Measurements from ENCODE around the gene IL17REL.

Gene IL17REL

DNA sequence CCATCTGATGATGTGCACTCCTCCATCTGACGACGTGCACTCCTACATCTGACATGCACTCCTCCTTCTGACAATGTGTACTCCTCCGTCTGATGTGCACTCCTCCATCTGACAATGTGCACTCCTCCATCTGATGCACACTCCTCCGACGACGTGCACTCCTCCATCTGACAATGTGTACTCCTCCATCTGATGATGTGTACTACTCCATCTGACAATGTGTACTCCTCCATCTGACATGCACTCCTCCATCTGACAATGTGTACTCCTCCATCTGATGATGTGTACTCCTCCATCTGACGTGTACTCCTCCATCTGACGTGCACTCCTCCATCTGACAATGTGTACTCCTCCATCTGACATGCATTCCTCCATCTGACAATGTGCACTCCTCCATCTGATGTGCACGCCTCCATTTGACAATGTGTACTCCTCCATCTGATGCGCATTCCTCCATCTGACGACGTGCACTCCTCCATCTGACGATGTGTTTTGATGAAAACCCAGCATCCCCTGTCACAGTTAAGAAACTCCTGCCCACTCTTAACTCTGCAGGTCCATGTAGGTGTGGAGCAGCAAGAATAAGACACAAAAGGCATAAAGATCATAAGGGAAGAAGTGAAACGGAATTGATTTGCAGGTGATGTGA, 9.7 kb upstream of the IL17REL start:
- DNase-seq: no peak

DNA sequence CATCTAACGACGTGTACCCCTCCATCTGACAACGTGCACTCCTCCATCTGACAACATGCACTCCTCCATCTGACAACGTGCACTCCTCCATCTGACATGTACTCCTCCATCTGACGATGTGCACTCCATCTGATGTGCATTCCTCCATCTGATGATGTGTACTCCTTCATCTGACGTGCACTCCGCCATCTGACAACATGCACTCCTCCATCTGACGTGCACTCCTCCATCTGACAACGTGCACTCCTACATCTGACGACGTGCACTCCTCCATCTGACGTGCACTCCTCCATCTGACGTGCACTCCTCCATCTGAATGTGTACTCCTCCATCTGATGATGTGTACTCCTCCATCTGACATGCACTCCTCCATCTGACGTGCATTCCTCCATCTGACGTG, 8.0 kb upstream of the IL17REL start:
- DNase-seq: no peak

DNA sequence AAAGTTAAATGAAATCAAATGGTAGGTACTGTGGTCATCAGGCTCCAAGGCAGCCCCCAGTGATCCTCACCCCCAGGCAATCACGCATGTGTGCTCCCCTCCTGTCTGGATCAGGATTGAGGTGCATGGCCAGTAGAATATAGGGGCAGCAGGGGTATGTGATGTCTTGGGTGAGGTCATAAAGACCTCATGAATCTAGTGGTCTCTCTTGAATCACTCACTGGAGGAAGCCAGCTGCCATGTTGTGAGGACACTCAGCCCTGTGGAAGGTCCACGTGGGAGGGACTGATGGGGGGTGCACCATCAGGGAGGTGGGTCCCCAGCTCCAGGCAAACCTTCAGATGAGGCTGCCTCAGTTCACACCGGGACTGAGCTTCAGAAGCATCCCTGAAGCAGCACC, 6.8 kb upstream of the IL17REL start:
- no peak for DNase-seq

DNA sequence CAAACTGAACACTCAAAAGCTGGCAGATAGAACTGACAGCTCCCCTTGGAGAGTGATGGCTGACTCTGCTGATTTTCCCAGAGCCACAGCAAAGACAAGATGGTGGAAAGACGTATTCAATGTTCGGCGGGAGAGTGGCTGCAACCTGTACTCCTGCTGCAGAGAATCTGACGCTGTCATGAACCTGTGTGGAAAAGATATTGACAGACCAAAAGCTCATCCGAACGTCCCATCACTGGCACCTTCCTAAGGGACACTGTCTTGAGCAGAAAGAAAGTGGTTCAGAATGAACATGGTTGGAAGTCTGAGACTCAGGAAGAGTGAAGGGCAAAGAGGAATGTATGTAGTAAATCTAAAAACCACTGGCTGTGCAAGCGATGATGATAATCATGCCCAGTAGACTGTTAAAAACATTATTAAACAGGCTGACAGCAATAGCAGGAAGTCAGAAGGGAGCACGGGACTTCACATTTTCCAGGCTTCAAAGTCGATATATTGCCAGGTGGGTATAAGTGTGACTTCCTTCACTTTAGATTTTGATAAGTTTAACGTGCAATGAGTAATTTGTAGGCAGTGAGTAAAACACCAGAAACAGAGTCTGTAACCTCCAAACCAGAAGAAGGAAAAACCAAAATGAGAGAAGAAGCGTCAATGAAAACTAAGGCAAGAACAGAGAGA, 6.2 kb upstream of the IL17REL start:
- no peak for DNase-seq

DNA sequence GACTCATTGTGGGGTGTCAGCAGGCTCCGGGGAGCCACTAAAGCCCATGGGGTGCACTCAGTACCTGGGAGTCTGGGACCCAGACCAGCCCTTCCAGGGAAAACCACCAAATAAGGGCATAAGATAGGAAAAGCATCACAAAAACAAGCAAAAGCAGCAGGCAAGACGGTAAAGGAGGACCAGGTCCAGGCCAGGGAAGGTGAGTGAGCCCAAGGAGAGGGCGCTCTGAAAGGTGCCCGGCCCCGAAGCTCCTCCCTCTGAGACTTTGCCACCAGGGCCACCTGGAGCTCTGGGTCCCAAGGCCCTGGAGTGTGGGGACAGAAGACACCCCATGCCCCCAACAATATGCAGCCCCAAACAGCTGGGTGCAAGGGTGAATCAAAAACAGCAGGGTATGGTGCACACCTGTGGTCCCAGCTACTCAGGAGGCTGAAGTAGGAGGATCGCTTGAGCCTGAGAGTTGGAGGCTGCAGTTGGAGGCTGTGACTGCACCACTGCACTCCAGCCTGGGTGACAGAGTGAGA, 5.2 kb upstream of the IL17REL start:
- DNase-seq: no peak

DNA sequence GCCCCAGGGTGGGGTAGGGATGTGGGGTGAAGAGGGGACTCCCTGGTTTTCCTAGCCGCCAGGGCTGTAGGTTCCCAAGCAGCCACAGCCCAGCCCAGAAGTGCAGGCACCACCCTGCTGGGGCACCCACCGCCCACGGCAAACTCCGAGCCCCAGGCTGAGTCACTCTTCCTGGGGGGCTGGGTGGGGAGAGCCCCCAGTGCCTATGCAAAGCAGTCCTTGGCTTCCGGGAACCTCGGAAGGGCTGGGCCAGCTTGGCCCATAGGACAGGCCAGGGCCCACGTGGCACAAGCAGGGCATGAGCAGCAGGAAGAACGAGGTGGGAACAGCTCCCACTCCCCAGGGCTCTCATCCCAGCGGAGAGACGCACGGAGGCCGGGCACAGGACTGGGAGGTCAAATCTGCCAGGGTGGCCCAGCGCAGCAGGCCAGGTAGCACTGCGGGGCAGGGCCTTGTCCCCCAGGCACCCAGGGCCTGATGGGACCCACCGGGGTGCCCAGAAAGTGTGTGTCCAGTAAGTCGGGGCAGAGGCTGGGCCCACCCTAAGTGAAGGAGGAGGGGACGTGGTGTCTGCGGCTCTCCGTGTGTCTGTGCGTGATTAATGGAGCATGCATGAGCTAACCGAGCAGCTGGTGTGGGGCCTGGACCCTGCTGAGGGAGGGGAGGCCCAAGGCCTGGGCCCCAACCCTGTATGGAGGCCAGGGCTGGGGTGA, 4.6 kb upstream of the IL17REL start:
- no peak for DNase-seq

DNA sequence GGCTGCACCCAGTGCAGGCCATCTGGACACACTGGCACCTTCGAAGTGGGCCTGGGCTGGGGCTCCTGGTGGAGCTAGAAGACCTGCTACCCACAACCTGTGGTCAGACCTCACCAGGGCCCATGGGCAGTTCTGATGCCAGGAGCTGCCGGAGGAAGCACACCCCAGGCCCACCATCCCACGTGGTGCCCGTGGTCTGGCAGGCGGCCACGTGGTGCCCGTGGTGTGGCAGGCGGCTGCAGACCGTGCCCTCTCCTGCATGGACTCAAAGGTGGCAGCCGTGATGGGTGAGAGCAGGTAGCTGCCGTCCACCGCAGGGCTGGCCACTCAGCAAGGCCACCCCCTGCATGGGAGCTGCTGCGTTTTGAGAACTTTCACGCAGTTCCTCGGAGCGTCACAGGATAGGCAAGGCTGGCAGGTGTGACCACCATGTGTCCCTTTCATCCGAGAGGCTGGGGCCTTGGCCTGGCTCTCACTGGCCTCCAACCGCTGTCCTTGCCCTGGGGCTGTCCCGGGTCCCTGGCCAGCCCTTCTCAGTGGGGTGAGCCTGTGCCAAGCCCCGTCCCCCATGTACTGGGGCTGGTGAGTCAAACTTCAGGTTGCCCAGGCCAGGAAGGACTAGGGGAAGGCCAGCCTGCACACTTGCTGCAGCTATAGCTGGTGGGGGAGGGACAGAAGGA, 3.9 kb upstream of the IL17REL start:
- DNase-seq: no peak

DNA sequence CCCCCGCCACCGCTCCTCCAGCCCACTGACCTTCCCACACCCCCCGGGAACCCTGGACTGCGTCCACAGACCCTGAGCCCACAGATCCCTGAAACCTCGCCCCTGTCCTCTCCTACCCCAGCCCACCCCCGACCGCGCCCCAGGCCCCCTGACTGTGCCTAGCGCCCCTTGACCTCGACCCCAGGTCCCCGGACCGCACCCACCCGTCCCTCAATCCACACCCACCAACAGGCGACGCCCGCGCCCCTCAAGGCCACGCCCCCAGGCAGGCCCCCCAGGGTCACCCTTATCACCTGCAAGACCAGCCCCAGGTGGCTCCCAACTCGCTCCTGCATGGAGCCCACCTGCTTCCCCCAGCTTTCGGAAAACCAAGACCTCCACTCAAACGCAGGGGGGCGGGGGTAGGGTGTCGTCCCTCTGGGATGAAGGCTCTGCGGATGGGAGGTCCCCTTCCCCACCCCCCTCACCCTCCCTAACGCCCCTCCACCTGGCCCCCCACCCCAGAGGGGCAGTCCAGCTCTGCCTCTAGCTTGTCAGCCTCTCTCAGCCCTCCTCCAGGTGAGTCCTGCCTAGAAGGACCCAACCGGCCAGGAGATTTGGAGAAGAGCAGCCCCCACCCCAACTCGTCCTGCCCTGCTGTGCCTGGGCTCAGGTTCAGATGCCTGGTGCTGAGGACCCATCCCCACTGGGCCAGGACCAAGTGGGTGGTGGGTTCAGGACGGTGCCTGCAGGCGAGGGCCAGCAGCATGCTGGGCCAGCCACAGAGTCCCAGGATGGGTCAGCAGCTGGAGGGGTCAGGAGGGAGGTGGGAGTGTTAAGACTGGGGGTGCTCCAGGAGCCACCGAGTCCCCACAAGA, 3.1 kb upstream of the IL17REL start:
- no peak for DNase-seq

DNA sequence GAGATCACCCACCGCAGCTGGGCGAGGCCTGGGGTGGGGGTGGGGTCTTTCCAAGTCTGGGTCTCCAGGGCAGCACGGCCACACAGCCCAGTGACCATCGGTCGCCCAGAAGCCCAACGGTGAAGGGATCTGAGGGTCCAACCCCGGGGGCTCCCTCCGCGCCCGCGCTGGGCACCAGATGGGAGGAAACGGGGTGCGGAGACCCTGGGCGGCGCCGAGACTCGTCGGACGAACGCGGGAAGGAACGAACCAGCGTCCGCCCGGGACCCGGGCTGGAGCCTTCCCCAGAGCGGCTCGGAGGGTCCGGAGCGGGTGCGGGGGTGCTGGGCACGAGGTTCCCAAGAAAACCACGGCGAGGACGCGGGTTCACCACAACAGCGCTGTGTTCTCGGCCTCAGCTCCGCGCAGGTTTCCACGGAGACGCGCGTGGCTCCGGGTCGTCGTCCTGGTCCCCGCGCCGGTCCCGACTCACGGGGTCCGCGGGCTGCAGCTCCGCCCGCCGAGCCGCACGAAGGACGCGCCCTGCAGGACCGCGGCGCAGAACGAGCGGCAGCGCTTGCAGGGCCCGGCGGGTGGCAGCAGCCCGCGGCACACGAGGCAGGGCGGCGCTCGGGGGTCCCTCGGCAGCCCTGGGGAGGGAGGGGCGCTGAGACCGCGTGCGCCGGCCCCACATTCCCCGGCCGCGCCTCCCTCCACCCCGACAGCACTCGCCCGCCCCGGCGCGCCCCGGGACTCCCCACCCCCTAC, 2.3 kb upstream of the IL17REL start:
- DNase-seq: no peak

DNA sequence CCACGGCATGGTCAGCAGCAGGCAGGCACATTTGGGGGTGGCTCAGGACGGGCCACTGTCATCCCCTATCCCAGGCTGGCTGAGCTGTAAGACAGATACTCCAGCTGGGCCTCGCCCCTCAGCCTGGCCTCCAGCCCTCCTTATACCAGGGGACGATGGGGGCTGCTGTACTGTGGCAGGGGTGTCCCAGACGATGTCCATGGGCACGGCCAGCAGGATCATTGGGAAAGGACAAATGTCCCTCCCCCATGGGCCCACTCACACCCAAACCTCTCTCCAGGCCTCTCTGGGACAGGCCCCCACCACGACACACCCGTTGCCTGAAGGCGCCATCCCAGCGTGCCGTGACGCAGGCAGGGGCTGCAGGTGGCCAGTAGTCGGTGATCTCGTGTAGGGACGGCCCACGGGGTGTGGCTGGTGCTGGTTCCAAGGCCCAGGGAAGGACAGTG, 1.5 kb upstream of the IL17REL start:
- no peak for DNase-seq

DNA sequence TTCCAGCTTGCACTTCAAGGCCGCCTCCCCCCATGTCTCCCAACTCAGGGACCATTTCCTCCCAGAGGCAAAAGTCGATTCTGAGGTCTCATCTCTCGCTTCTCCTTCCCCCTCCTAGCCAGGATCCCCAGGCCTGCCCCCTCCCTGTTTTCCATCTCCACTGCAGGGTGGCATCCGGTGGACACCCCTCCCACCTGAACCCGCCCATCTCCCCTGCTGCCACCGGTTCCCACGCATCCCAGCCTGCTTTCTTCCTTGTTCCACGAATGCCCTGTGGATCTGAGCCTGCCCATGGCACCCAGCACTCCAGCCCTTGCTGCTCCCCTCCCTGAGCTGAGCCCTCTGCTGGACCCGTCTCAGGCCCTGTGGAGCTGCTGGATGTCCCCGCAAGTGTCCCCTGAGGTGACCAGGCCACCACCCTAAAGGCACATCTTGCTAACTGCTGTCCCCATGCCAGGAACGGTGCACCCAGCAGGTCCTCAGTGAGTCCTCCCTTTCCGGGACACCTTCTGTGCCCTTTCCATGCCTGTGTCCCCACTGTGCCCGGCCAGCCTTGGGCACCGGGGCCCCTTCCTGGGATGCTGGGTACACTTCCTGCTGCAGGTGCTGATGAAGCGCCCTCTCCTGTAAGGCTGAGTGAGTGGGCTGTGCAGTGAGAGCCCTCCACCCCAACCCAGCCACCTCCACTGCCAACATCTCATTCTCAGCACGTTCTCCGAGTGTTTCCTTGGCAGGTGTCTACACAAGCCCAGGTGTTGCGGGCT, 936 bp downstream of the IL17REL start:
- no peak for DNase-seq

DNA sequence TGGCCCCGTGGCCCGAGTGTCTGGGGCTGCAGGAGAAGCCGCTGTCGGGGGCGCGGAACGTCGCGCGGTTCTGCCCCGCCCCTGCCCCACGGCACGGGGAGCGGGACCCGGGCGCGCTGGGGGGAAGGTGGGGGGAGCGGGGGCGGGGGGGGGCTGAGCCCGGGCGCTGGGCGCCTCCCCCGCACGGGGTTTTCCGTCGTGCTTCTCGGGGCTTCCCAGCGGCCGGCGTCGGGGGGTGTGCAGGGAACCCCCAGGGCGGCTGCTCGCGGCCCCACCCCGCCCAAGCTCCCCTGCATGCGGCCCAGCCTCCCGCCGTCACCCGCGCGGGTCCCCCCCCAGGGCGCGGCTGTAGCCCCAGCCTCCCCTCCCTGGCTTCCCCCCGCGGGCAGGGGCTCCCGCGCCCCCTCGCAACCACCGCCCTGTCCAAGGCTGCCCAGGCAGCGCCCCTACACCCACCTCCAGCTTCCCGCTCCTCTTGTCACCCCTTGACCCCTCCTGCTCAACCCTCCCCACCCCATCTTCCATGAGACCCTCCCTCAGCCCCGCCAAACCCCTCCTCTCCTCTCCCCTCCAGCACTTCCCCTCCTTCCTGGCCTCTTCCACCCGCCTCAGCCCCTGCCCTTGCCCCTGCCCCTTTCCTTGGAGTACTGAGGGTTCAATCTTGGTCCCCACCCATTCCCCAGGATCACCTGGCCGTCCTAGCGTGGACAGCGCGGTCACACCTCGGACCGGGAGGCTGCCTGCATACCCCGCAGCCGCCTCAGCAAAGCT, 1.7 kb downstream of the IL17REL start:
- DNase-seq: no peak

DNA sequence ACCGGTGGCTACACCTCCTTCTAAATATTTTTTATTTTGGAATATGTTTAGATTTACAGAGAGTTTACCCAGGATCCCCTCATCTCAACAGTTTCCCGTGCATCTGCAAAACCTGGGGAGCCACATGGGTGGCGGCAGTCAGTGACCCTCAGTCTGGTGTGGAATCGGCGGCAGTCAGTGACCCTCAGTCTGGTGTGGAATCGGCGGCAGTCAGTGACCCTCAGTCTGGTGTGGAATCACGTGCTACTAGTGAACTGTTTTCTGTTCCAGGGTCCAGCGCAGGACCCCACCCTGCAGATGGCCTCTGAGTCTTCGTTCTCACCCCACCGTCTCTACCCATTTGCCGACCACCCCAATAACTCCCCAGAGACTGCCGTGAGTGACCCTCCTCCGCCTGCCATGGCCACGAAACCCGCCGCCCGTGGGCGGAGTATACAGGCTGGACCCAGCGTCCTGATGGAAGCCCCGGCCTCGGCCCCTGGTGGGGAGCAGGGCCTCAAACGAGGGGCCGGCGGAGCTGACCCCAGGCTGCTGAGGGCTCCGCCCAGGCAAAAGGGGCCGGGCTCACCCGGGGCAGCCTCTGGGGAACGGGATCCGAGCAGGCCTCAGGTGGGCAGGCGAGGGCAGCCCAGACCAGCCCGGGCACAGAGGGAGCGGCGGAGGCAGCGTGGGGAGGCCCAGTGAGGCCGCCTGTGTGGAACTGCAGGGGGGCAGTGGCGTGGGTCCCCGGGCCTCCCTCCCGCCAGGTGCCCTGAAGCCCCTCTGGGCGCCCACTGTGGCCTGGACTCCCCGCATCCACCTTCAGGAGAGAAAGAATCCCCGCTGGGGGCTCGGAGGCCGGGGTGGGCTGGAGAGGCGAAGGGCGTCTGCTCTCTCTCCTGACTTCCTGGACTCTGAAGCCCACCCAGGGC, 2.5 kb downstream of the IL17REL start:
- no peak for DNase-seq

DNA sequence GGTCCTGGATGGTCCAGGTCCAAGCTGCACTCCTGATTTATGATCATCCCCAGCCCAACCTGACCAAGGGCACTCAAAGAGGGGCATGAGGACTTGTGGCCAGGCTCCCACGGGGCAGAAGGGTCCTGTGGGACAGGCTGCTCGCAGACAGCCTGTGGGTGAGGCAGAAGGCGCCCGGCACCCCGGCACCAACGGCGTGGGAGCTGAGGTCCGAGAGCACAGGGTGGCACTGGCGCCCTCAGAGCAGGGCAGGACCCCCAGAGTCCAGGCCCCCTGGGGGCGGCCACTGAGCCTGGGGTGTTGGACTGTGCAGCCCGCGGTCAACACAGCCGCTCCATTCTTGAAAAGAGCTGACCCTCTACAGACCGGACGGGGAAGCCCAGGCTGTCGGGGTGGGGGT, 3.3 kb downstream of the IL17REL start:
- no peak for DNase-seq

DNA sequence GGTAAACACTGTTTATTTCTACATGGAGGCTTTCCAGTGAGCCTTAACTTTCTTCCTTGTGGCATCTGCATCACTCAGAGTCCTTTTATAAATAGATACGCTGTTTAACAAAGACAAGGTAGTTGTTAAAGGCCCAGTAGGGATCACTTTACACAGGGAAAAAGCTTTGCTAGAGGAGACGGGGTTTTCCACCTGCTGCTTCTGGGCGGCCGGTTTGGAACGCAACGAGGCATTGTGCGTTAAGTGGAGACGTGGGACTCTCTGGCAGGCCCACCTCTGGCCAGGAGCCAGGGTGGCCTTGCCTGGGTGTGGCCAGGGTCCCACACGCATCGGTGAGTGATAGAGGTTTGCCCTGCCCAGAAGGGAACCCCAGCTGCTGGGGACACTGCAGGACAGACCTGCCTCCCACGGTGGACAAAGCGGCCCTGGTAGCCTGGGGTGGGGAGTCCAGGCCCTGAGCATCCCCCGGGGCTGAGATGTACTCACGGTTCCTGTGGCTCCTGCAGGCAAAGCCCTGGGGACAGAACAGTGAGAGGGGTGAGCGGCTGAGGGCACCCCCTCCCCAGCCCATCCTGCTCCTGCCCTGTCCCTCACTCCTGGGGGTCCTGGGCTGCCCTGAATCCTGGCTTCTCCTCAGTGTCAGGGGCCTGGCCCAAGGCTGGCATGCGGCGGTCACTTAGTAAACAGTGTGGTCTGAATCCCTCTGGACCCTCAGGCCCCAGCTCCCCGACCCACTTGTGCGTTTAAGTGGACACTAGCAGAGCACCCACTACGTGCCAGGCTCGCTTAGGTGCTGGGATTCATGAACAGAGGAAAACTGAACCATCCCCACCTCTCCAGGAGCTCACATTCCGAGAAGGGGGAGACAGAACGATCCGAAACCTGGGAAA, 4.2 kb downstream of the IL17REL start:
- no peak for DNase-seq

DNA sequence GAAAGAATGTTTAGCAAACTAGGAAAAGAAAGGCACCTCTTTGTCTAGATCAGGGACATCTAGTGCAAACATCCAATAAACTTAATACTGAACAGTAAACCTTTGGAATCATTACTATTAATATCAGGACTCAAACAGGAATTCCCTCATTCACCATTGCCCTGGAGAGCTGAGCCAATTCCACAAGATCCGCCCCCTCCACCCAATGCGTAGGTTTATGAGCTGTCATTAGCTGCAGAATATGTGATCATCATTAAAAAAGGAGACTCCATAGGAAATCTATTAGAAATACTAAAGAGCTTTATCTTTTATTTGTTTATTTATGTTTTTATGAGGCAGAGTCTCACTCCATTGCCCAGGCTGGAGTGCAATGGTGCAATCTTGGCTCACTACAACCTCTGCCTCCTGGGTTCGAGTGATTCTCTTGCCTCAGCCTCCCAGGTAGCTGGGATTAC, 5.5 kb downstream of the IL17REL start:
- no peak for DNase-seq

DNA sequence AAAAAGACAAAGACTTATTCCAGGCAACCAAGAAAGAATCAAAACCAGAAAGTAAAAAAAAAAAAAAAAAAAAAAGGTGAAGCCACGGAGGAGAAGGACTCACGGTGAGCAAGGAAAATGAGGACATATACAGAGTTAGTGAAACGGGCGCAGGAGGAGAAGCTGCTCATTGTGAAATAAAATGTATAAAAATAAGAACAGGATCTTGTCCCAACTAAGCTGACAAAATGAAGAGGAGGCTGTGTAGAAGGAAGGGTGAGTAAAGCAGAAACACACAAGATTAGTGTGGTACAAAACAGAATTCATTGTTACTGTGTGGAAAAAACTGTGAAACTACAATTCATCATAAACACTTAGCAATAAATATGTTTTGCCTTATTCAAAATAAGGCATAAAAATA, 7.6 kb downstream of the IL17REL start:
- DNase-seq: peak; percentile 65

DNA sequence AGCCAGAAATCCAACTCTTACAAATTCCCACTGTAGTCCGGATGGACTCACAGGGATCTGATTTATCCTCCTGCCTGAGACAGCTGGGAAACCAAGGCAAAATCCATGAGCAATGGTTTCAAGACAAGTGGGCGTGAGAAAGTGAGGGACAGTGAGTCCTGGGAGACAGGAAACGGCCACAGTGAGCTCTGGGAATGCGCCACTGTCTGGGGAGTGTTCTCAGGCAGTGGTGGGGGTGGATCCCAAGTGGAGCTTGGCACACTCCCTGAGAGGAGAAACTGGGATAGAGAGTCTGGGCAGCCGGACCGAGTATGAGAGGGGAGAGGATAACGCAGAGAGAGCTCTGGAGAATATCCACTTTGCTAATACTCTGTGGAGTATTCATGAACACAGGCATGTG, 9.8 kb downstream of the IL17REL start:
- no peak for DNase-seq
